ENCODE results near the gene NDEL1.

NDEL1 gene

DNA sequence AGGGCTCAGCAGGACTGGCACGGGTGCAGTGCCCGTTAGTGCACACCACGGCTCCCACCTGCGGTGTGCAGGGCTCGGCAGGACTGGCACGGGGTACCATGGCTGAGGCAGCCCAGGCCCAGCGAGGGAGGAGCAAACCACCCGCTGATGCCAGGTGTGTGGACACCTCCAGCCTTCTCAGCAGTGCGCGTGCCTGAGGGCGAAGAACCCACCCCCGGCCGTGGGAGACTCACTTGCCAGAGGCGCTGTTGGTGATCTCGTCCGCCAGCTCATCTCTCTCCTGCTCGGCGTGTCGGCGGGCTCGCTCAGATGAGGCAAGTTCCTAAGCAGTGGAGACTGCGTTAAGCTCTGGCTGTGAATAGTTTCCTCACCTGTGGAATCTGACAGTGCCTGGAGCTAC is 45.4 kb downstream of the NDEL1 start:
- DNase-seq, result no peak

DNA sequence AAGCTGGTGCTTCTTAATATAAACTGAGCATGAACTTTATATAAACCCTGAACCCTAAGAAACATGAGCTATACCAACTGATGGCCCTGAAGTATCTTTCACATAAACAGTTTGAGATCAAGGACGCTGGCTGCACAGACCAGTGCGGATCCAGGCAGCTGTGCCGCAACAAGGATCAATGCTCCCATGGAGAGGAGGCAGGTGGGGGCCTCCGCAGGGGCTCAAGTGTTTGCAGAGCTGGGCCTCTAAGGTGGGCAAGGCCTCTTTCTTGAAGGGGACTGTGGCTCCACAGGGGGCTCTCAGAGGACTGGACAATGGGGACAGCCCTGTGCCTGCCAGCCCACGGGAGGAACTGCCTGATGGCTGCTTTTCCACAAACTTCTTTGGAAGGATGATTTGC is 46.0 kb downstream of the NDEL1 start:
- DNase-seq, result no peak

DNA sequence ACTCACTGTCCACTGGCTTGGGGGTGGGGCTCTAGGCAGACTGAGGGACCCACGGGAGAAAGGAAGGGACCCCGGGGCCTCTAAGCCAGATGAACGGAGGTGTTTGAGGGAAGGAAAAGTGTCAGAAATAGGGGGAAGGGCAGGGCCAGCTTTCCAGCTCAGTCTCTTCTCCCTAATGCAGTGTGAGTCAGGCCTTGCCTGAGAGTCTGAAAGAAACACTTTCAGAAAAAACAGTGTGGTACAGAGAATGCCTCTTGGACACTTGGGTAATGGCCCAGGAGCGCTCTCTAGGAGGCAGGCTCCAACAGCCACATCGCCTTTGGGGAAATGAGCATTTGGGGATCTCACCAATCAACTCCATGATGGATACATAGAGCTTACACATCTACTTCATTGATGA is 46.9 kb downstream of the NDEL1 start:
- DNase-seq, result no peak

DNA sequence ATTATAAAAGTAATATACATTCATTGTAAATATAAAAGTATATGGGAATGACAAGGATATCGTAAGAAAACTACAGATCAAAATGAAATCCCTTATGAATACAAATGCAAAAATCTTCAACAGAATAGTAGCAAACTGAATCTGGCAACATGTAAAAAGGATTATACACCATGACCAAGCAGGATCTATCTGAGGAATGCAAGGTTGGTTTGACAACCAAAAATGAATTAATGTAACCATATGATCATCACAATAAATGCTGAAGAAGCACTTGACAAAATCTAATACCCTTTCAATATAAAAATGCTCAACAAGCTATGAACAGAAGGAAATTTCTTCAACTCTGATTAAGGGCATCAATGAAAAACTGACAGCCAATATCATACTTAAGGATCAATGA is 48.8 kb downstream of the NDEL1 start:
- no peak for DNase-seq

DNA sequence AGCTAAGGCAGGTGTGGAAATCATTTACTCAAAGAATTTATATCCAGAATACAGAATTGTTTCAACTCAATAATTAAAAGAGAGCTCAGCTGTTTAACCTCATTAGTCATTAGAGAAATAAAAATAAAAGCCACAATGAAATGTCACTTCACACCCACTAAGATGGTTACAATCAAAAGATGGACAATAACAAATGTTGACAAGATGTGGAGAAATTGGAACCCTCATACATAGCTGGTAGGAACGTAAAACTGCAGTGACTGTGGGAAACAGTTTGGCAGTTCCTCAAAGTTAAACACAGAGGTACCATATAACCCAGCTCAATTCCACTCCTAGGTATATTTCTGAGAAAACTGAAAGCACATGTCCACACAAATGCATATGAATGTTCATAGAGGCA is 49.8 kb downstream of the NDEL1 start:
- no peak for DNase-seq

DNA sequence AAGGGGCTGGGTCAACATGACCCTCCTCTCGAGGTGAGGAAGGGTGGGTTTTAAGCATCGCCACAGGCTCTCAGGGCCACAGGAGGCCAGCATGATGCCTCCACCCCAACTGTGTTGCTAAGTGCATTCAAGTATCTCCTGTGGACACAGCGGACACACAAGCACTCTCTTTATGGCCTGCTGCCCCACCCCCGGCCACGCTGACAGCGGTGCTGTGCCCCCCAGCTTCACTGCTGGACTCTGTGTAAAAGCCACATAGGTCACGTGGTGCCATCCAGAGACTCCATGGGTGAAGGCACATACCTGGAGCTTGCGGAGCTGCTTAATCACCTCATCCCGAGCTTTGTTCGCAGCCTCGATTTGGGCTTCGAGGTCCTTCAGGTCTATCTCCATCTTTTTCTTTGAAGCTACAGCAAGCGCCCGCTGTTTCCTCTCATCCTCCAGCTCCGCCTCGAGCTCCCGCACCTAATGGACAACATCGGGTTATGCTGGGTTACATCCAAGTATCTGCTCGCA is 51.5 kb downstream of the NDEL1 start:
- DNase-seq, result no peak

DNA sequence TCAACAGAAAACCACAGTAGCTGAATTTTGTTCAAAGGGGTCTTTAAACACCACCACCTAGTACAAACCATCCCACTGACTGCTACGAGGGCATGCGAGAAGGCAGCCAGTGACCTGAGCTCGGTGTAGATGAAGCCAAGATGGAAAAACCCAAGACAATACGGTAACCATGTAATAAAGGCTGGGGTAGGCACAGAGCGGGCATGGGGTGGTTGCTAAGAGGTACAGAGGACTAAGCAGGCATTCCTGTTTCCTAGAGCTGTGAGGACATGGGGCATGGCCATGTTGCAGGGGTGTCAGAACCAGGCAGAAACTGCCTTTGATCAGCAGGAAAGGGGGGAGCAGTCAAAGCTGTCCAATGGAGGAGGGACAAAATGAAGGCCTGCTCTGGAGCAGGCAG is 52.1 kb downstream of the NDEL1 start:
- no peak for DNase-seq

DNA sequence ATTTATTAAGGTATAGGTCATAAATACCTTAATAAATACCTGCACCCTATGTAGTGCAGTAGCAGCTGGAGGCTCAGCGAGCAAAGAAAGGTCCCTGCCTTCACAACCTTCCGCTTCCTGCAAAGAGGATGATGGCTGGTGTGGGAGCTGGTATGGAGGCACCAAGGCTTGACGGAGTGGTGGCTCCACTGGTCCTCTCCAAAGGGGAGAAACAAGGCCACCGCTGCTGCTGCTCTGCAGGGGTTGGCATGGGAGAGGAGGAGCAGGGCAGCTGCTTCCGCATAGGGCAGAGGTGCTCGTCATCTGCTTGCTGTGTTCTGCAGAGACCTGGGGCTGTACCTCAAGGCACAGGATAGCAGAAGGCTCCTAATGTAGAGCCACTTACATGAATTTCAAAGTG is 52.8 kb downstream of the NDEL1 start:
- no peak for DNase-seq

DNA sequence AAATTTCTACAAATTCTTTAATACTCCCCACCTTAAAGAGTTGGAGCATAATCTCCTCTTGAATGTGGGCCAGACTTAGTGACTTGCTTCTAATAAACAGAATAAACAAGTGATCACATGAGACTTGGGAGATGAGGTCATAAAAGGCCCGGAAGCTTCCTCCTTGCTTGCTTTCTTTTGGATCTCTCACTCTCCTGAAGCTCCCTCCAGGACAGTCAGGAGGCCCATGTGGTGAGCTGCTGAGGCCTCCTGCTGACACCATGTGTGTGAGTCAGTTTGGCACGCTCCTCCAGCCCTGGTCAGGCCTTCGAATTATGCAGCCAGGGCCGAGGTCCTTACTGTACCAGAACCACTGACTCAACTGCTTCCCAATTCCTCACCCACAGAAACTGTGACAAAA is 53.2 kb downstream of the NDEL1 start:
- DNase-seq, result no peak

DNA sequence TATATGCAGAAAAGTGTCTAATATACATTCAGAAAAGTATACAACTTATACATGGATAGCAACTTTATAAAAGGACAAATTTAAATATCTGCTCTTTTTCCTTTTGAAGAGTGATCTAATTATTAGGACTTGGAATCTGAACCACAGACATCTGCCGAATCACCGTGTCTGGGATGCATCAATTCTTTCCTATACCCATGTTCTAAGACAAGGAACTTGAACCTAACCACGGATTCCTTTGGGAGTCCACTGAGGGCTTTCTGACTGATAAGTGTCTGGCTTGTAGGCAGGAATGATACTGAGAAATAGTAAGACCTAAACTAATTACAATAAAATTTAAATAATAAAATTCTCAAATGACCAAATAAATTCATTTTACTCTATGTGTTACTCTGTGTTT is 54.2 kb downstream of the NDEL1 start:
- DNase-seq, result no peak

DNA sequence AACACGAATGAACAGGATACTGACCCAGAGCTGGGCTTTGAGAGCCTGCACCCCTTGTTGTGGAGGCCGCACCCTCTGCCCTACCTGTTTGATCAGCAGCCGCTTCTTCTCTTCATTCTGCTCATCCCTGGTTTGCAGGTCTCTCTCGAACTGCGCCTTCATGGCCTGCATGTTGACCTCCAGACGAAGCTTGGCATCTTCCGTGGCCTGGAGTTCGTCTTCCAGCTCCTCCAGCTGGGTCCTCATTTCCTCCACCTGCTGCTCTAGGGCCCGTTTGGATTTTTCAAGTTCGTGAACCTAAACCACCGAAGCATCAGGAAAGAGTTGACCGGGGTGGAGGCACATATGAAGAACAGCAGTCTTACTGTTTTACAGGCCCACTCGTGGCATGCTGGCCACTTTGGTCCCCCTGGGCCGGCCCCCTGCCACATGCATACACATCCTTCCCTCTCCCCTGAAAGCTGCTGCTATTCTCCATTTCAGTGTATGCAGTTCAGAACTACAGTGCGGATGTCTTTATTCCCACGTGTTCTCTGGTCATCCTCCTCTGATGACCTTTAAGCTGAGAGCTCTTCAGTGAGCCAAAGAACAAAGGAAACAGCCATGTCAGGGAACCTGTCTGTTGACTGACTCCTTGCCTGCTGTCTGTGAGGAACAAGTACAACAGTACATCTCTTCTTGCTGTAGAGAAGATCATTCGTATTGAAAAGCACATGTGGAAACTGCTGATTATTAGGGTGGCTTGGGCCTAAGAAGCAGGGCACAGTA is 54.8 kb downstream of the NDEL1 start:
- DNase-seq, result no peak

DNA sequence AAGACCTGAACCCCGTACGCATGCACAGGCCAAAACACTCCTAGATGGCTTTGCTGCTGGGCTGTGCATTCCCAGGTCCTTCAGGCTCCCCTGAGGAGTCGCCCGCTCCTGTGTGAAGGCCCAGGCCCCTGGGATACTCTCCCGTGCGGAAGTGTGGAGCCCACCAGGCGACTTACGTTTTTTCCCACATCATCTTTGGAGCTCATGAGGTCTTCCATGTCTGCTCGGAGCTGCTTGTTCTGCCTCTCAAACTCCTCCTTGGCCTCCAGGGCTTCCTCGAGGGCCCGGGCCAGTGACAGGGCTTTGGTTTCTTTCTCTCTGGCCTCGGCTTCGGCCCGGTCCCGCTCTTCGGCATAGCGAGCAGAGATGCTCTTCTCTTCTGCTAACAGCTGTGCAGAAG is 56.4 kb downstream of the NDEL1 start:
- DNase-seq, result no peak

DNA sequence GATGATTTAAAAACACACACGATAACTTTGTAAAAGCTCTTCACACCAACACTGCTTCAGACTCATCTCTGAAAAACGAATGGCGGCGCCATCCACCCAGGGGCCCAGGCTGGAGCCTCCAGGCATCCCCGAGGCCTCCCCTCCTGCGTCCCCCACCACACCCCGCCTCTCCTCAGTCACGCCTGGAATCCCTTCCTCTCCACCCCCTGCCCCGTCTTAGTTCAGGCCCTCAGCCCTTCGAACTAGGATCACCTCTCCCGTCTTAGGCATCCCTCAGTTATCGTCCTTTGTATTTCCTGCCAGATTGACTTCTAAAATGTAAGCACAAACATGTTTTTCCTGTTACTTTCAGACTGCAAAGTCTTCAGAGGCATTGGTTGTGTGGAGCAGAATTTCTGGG is 58.3 kb downstream of the NDEL1 start:
- DNase-seq, result no peak

DNA sequence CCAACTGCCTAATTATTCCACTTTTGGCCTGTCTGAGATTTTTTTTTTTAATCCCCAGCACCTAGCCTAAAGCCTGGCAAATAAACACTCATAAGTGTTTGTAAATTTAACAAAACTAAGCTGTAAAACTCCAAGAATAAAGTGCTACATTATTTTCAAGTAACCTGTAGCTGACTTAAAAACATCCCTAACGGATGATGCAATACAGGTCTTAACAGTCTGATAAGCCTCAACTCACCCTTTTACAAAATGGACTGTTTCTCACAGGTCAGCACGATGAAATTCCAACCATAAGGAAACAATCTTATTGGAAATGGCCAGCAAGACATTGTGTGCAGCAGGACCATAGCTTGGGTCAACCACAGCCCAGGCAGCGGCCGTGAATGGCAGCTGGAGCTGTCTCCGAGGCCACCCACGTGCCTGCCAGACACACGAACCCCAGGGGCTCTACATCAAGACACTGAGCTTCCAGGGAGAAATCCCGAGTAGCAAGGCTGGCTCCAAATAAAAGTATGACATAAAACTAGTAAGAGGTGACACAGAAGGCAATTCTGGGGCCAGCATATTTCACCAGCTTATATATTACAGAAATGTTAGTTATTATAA is 58.9 kb downstream of the NDEL1 start:
- no peak for DNase-seq

DNA sequence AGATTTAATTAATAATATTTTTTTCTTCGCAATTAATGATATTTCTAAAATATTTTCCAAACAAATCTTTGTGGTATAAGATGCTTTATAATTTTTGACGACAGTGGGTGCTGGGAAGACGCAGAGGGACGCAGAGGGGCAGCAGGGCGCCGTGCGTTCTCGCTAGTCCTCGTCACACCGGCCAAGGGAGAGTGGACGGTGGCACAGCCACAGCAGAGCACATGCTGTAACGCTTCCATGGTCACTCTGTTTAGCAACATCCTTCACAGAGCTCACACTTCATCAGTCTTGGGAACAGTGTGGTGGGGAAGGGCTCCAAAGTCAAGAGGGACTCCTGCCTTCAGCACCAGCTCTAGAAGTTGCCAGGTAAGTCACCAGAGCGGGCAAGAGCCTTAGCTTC is 60.4 kb downstream of the NDEL1 start:
- DNase-seq, result no peak

DNA sequence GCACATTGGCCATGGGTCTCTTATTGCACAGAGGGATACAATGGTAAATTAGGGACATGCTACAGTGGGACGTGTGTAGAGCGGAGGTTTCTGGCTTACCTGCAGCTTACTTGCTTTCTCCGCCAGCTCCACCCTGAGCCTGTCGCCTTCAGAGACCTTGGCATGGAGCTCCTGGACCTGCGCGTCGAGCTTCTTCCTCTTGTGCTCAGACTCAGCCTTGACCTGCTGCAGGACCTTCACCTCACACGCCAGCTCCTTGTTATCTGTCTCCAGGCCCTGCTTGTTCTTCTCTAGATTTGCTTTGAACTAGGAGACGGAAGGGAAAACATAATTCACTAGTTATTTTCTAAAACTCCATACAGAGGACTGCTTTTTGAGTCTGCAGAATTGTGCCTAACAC is 63.5 kb downstream of the NDEL1 start:
- DNase-seq, result no peak

DNA sequence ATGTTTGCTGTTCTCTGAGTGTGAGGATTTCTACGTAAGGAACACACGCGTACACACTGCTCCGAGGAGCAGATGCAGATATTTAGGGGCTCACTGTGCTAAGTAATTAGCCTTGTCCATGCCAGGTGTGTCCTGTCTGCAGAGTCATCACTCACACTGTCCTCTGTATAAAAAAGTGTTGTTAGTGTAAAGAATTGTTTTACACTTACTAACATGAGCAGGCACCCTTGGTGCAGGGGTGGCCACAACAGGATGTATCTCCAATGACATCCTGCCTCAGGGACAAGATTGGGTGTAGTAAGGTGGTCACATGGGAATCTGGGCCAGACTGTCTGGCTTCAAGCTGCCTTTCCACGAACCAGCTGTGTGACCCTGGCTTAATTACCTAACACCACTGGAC is 63.9 kb downstream of the NDEL1 start:
- DNase-seq, result no peak

DNA sequence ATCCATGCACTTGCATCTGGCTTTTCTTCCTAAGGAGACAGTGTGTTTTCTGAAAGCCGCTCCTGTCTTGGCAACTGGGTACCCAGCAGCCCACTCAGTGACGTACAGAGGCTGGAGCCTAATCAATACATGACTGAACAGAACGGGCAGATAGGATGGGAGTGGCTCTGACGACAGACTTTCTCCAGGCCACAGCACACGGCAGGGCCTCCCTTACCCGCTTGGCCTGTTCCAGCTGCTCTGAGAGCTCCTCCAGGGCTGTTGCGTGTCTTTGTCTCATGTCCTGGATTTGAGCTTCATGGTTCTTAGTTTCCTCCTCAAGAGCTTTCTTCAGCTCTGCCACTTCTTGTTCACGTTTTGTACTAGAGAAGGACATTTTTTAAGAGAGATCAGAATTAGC is 64.9 kb downstream of the NDEL1 start:
- no peak for DNase-seq

DNA sequence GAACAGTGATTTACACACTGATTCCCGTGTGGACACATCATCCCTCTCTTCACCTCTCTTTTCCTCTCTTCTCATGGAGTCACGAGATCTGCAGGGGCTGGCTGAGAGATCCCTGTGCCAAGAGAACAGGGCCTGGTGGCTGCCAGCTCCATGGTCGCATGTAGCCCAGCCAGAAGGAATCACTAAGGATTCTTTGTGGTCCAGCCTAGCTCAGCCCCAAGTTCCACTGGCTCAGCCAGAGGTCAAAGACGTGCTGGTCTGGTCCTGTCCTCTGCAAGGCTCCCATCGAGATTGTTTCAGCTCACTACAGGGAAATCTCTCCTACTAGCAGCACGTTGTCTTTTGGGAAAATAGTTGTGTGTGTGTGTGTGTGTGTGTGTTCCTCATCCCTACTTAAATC is 66.4 kb downstream of the NDEL1 start:
- no peak for DNase-seq

DNA sequence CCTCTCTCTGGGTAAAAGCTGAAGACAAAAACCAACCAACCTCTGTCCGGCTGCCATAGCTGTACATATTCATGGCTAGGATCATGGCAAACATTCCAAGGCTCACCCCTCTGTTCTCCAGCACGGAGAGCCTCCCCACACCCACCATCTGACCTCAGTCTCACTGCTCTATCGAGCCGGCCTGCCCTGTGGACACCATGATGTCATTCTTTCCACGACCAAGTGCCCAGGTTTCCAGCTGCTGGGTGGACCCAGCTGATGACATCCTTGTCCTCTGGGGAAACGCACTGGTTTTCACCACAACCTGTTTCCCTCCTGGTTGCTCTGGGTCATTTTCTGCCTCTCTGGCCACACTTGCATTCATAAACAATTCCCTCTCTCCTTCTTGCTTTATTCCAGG is 67.7 kb downstream of the NDEL1 start:
- no peak for DNase-seq

DNA sequence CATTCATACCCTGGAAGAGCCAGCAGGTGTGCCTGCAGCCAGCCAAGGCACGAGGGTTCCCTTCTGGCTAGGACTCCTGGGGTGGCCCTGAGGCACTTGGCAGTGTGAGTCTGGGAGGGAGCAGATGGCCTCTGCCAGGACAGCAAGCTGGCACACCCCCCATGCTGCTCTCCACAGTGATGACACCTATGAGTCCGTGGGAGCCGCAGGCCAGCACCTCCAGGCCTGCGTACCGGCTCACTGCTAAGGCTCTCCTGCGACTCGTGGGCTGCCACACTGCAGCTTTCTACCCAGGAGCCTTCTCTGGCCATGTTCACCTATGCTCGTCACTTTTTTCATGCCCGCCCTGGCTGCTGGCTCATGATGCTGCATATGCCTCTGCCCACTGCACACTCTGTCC is 68.1 kb downstream of the NDEL1 start:
- DNase-seq, result no peak

DNA sequence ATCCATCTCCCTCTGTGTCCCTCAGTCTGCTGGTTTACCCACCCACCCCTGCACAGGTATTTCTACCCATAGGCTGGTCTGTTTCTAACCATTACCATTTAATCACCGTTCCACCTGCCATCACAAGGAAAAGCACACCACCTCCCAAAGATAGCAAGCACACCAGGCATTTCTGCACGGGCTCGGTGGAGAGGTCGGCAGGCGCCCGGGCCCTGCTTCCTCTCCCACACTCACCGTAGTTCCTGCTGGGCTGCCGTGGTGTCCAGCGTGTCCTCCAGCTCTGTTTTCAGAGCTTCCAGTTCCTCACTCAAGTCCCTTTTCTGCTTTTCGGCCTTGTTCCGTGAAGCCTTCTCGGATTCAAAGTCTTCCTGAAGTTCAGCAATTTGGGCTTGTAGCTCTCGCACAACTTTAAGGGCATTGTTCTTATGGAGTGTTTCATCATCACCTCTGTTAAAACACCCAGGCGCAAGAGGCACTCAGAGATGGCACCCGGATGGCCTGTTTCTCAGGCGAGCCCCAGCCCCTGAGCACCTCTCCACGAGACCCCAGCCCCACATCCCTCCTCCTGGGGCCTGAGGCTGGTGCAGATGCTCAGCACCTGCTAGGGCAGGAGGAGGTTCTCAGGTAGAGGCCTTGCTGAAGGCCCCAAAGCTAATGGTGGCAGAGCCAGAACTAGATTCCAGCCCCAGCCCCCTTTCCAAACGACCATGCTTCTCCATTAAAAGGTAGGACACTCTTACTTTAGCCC is 69.0 kb downstream of the NDEL1 start:
- DNase-seq, result no peak

DNA sequence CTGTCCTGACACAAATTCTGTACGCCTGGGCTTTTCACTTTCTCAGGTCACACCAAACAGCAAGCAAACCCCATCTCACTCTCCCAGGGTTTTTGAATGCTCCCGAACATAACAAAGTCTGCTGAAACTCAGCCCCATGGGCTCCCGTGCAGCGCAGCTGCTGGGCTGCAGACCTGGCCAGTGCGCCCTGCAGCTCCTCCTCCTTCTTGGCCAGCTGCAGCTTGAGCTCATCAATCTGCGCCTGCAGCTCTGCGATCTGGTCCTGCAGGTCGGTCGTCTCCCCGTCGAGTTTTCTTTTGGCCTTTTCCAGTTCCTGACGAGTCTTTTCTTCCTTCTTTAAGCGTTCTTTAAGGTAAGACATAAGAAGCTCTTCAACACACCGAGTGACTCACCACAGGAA is 70.5 kb downstream of the NDEL1 start:
- DNase-seq, result no peak

DNA sequence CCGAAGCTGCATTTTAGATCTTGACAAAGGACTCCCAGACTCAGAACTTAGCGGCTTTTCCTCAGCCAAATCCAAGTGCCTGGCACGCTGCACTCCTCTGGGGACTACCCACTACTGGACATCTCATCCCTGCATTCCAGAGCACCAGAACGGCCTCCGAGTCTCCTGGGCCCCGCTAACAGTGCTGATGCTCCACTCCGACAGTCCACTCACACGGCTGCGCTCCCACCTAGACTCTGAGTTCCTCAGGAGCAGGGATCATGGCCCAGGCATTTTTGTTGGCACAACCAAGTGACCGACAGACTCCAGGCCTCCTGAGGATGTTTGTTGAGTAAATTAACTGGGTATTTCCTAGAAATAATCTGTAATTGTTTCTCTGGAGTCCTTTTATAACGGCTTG is 79.1 kb downstream of the NDEL1 start:
- DNase-seq, result no peak

Measured in NCI-H524 treated with DMSO at 0.1 percent for 48 hours (cell line).